Prostate gland (tissue), 2 donors: ENCODE results near the gene MINDY2.

ENCODE experiments used
- CTCF ChIP-seq, 4 experiments: fragments of 200-600 bp in 2 of 4; fragments of 450-650 bp in 2 of 4; sonication (generic) in 2 of 4; IDR thresholded peaks; 1 replicate in 3 of 4; 2 replicates in 1 of 4; pipeline ENCODE4 v1.5.1; 2016 to 2019; ENCODE audit warnings: antibody characterized with exemption in 4 of 4, mild to moderate bottlenecking in 2 of 4, moderate library complexity in 2 of 4
- POLR2A ChIP-seq: fragments of 450-650 bp; IDR thresholded peaks from one replicate; pipeline ENCODE4 v1.6.1; 2016; ENCODE audit warnings: antibody characterized with exemption, mild to moderate bottlenecking
- POLR2AphosphoS5 ChIP-seq: sonication (generic); formaldehyde crosslinking; IDR thresholded peaks from one replicate; pipeline ENCODE4 v1.6.1; 2017; ENCODE audit warnings: antibody characterized with exemption

GRCh38 chr15:58880320-58880719, 109.2 kb downstream of the MINDY2 start:
- no peak for TF ChIP-seq CTCF (IDR thresholded peaks at IDR 0.05)
- no peak for TF ChIP-seq POLR2A
- no peak for TF ChIP-seq POLR2AphosphoS5
